A549 (cell line): ENCODE results near the gene MAP3K8. TPM values are rescaled to one million over a fixed set of nuclear protein-coding genes. Genes with fewer than 3 reads are reported as not detected.

ENCODE experiments used
- ATAC-seq, 2 experiments: fragments of 200-7000 bp in 1 of 2; fragments of >200 bp in 1 of 2; cut with Nextera tagmentation in 1 of 2; cut with Tn5 transposase in 1 of 2; 3 replicates each; pipeline versions ENCODE4 v1.8.0 to v1.9.1; 2018 to 2020; ENCODE audit warnings: mild to moderate bottlenecking in 1 of 2, moderate library complexity in 1 of 2
- CTCF ChIA-PET: fragments of 300-600 bp; sonication (Branson Sonifier 250); formaldehyde crosslinking; extraction: SDS; loops from one replicate; lab custom pipeline; 2021; ENCODE audit warnings: antibody characterized with exemption, inconsistent platforms; lab: Yijun Ruan, JAX
- POLR2A ChIA-PET: fragments of 350-600 bp; formaldehyde crosslinking; extraction: SDS; loops from one replicate; lab custom pipeline; 2021; ENCODE audit warnings: antibody characterized with exemption, inconsistent platforms; lab: Yijun Ruan, JAX
- DNase-seq, 2 experiments: peaks; one replicate each; pipeline versions ENCODE4 v3.0.0 to v3.0.0-alpha.2; 2011 to 2016; ENCODE audit warnings: low read depth in 1 of 2, low spot score in 1 of 2
- FAIRE-seq: peaks from 2 replicates; lab custom pipeline; 2011; peaks lifted over from hg19 to GRCh38; lab: Jason Lieb, UNC
- H3K27ac ChIP-seq, 2 experiments: fragments of >200 bp; sonication (Bioruptor Twin); formaldehyde crosslinking; 3 replicates each; pipeline ENCODE4 v1.5.1; 2016 to 2017
- H3K4me1 ChIP-seq: fragments of >200 bp; sonication (Bioruptor Twin); formaldehyde crosslinking; 3 replicates; pipeline ENCODE4 v1.6.1; 2016
- H3K4me2 ChIP-seq: fragments of >200 bp; sonication (Bioruptor Twin); formaldehyde crosslinking; 3 replicates; pipeline ENCODE4 v1.6.1; 2016
- H3K4me3 ChIP-seq: fragments of >200 bp; sonication (Bioruptor Twin); formaldehyde crosslinking; 3 replicates; pipeline ENCODE4 v1.5.1; 2016
- H3K9me3 ChIP-seq: fragments of >200 bp; sonication (Bioruptor Twin); formaldehyde crosslinking; 3 replicates; pipeline ENCODE4 v1.6.1; 2016
- ATOH8 ChIP-seq: fragments of 250-450 bp; sonication (Bioruptor Pico); IDR thresholded peaks from 2 replicates; pipeline ENCODE4 v1.5.0; 2020; ENCODE audit warnings: low read depth, mild to moderate bottlenecking, moderate library complexity
- CBX2 ChIP-seq: fragments of 200-600 bp; sonication (generic); IDR thresholded peaks from 2 replicates; pipeline ENCODE4 v1.6.1; 2016; ENCODE audit warnings: low read depth, mild to moderate bottlenecking, borderline replicate concordance
- CHD2 ChIP-seq: fragments of 150-350 bp; IDR thresholded peaks from 2 replicates; pipeline ENCODE4 v1.6.1; 2014; ENCODE audit warnings: low read length; ENCODE audit not compliant: partially characterized antibody
- CTCF ChIP-seq: fragments of >200 bp; sonication (Bioruptor Twin); formaldehyde crosslinking; IDR thresholded peaks from 3 replicates; pipeline ENCODE4 v1.5.1; 2016
- EP300 ChIP-seq, 2 experiments: fragments of >200 bp; sonication (Bioruptor Twin); formaldehyde crosslinking; IDR thresholded peaks; 2 replicates in 1 of 2; 3 replicates in 1 of 2; pipeline ENCODE4 v1.6.1; 2016 to 2017
- FOXS1 ChIP-seq: fragments of 250-450 bp; sonication (Bioruptor Pico); IDR thresholded peaks from 2 replicates; pipeline ENCODE4 v1.5.0; 2020; ENCODE audit warnings: mild to moderate bottlenecking, moderate library complexity
- HDAC2 ChIP-seq: fragments of 200-600 bp; sonication (generic); IDR thresholded peaks from 2 replicates; pipeline ENCODE4 v1.6.1; 2016
- HEYL ChIP-seq: fragments of 250-450 bp; sonication (Bioruptor Pico); IDR thresholded peaks from 2 replicates; pipeline ENCODE4 v1.8.0; 2021; ENCODE audit warnings: mild to moderate bottlenecking, moderate library complexity
- HMGXB4 ChIP-seq: fragments of 250-450 bp; sonication (Bioruptor Pico); IDR thresholded peaks from 2 replicates; pipeline ENCODE4 v1.5.0; 2021; ENCODE audit warnings: mild to moderate bottlenecking, moderate library complexity, borderline replicate concordance
- HOXB5 ChIP-seq: fragments of 250-450 bp; sonication (Bioruptor Pico); IDR thresholded peaks from 2 replicates; pipeline ENCODE4 v1.5.0; 2020; ENCODE audit warnings: mild to moderate bottlenecking, moderate library complexity
- JUNB ChIP-seq: fragments of >200 bp; sonication (Bioruptor Twin); formaldehyde crosslinking; IDR thresholded peaks from 2 replicates; pipeline ENCODE4 v1.6.1; 2016
- KDM1A ChIP-seq: fragments of 200-600 bp; sonication (generic); IDR thresholded peaks from 2 replicates; pipeline ENCODE4 v1.6.1; 2016; ENCODE audit warnings: low read depth, mild to moderate bottlenecking
- KDM5A ChIP-seq: fragments of 200-600 bp; sonication (generic); IDR thresholded peaks from 2 replicates; pipeline ENCODE4 v1.6.1; 2016; ENCODE audit warnings: antibody characterized with exemption, mild to moderate bottlenecking
- MAFK ChIP-seq: fragments of 450-650 bp; IDR thresholded peaks from 2 replicates; pipeline ENCODE4 v1.6.1; 2014; ENCODE audit not compliant: partially characterized antibody
- MYC ChIP-seq: IDR thresholded peaks from 2 replicates; pipeline ENCODE4 v1.6.1; 2012; ENCODE audit warnings: mild to moderate bottlenecking, inconsistent platforms, low read length, improper control_type of control experiment, borderline replicate concordance
- NR3C1 ChIP-seq: fragments of >200 bp; sonication (Bioruptor Twin); formaldehyde crosslinking; IDR thresholded peaks from 3 replicates; pipeline ENCODE4 v1.6.1; 2017
- PHF8 ChIP-seq: fragments of 200-600 bp; sonication (generic); IDR thresholded peaks from 2 replicates; pipeline ENCODE4 v1.6.1; 2016; ENCODE audit warnings: low read depth, mild to moderate bottlenecking, antibody characterized with exemption, moderate library complexity, borderline replicate concordance
- POLR2AphosphoS2 ChIP-seq: conservative IDR thresholded peaks from 2 replicates; pipeline ENCODE4 v1.6.1; 2012; ENCODE audit warnings: low read length, improper control_type of control experiment, inconsistent platforms
- RCOR1 ChIP-seq: fragments of 150-350 bp; IDR thresholded peaks from 2 replicates; pipeline ENCODE4 v1.6.1; 2014; ENCODE audit warnings: antibody characterized with exemption, low read length, low read depth
- RFX5 ChIP-seq: fragments of 450-650 bp; IDR thresholded peaks from 2 replicates; pipeline ENCODE4 v1.7.1; 2014; ENCODE audit warnings: antibody characterized with exemption, mild to moderate bottlenecking, moderate library complexity
- RNF2 ChIP-seq: fragments of 200-600 bp; sonication (generic); IDR thresholded peaks from 2 replicates; pipeline ENCODE4 v1.6.1; 2016; ENCODE audit warnings: low read depth, mild to moderate bottlenecking, antibody characterized with exemption, moderate library complexity, borderline replicate concordance
- SREBF2 ChIP-seq: fragments of 450-650 bp; IDR thresholded peaks from 2 replicates; pipeline ENCODE4 v1.6.1; 2014; ENCODE audit warnings: mild to moderate bottlenecking, moderate library complexity
- TP53 ChIP-seq: fragments of 250-450 bp; sonication (Bioruptor Pico); IDR thresholded peaks from 2 replicates; pipeline ENCODE4 v1.5.0; 2021; ENCODE audit warnings: mild to moderate bottlenecking, moderate library complexity
- WGBS: methylation state at CpG from one replicate; pipeline ENCODE4 v1.1.6; 2017; ENCODE audit errors: missing lambda C conversion rate; 5-methylcytosine and 5-hydroxymethylcytosine counted together
- polyA plus RNA-seq, 4 experiments: library from polyadenylated mRNA; depleted of rRNA in 3 of 4; stranded (reverse); fragments of >200 nt; fragmentation: RNase III in 1 of 4; extraction: RNeasy Plus Mini Kit Qiagen cat#74134 plus additional on column Dnase treatment in 1 of 4; gene quantifications; 2 replicates in 3 of 4; 3 replicates in 1 of 4; pipeline ENCODE4 v1.2.3, GENCODE V29; 2011 to 2017
- TF ChIP-seq, protein P1 (sequence below): fragments of >200 bp; sonication (Bioruptor Twin); formaldehyde crosslinking; IDR thresholded peaks from 2 replicates; pipeline ENCODE4 v1.6.1; 2016
- TF ChIP-seq, protein P2 (sequence below): IDR thresholded peaks from 2 replicates; pipeline ENCODE4 v1.6.1; 2012
- TF ChIP-seq, protein P3 (sequence below): IDR thresholded peaks from 2 replicates; pipeline ENCODE4 v1.6.1; 2012; ENCODE audit warnings: low read depth, borderline replicate concordance

The MAP3K8 gene
- polyA plus RNA-seq, 2 of the 4 experiments (the other 2 are of a cell fraction): 26.4 to 50.8 TPM

GRCh38 chr10:30467651-30468338 is 33.8 kb downstream of the MAP3K8 start:
- WGBS: 72% methylated on average over 4 of the region's 4 CpGs
- Histone ChIP-seq H3K27ac (peak overlapping the region in 1 of 2 experiments; percentile 22; a peak in 1 of 6 replicates), H3K4me1 (peaks cover 15% of the 10 kb centered on the region), H3K4me2 (no peak overlapping the region), H3K9me3 (no peaks in the 10 kb centered on the region), H3K4me3 (no peak overlapping the region)
- CTCF ChIA-PET: interaction anchor here (0.6 to 1.9 kb wide), 9 partner anchors 10 to 123 kb away, joined by 3 to 8 read pairs (median 3); no protein-coding TSS in a partner anchor
- no peak for FAIRE-seq
- ATAC-seq: no peak
- TF ChIP-seq RCOR1 (no peak), NR3C1 (no peak), RNF2 (no peak), JUNB (no peak), PHF8 (no peak), HDAC2 (no peak), CHD2 (no peak), CBX2 (no peak), SREBF2 (no peak), EP300 (IDR thresholded peaks at IDR 0.05) (no peak), MAFK (no peak), MYC (no peak), HOXB5 (CRISPR knock-in tag) (no peak), KDM1A (no peak), TP53 (CRISPR knock-in tag) (no peak), HEYL (CRISPR knock-in tag) (no peak), CTCF (no peak), HMGXB4 (CRISPR knock-in tag) (no peak)
- TF ChIP-seq, protein P1, sequence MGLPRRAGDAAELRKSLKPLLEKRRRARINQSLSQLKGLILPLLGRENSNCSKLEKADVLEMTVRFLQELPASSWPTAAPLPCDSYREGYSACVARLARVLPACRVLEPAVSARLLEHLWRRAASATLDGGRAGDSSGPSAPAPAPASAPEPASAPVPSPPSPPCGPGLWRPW: no peak
- TF ChIP-seq, protein P2, sequence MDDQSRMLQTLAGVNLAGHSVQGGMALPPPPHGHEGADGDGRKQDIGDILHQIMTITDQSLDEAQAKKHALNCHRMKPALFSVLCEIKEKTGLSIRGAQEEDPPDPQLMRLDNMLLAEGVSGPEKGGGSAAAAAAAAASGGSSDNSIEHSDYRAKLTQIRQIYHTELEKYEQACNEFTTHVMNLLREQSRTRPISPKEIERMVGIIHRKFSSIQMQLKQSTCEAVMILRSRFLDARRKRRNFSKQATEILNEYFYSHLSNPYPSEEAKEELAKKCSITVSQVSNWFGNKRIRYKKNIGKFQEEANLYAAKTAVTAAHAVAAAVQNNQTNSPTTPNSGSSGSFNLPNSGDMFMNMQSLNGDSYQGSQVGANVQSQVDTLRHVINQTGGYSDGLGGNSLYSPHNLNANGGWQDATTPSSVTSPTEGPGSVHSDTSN: no peak
- POLR2A ChIA-PET: no interaction called here
- no peak for DNase-seq

DNA sequence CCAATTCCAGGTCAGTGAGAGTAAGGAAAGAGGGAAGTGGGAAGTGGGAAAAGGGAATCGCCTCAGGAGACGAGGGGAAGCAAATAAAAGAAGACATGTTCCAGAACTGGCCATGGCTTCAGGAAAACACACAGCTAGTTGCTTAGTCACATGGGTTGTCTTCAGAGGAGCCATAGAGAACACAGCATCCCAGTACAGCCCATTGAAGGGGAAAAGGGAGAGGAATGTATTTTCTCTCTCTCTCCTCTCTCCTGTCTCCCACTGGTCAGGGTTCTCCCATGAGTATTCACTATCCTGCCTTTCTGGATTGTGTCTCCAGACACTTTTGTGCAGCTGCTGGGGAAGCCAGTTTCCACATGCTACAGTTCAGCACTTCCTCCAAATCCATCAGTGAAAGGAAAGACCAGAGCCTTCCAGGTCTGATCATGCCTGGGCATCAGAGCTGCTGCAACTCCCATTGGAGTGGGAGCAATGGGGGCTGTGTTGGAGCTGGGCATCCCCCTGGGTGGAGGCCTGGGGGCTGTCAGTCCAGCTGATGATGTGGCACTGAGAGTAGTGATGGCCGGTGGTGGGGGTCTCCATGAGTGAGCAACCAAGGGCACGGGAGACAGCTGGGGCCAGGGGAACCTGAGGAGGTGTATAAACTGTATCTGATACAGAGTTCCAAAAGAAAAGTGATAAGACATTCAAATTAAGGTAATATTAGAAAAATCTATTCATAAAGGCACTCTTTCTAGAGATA is 38.6 kb downstream of the MAP3K8 start:
- no peak for FAIRE-seq
- Histone ChIP-seq H3K9me3 (no peaks in the 10 kb centered on the region), H3K4me2 (no peak overlapping the region), H3K27ac (peak overlapping the region in 1 of 2 experiments; percentile 49; a peak in 2 of 6 replicates), H3K4me1 (no peaks in the 10 kb centered on the region), H3K4me3 (no peak overlapping the region)
- ChIA-PET CTCF (interaction anchor here (0.6 to 1.3 kb wide), 4 partner anchors 23 to 62 kb away, joined by 3 to 4 read pairs (median 3); no protein-coding TSS in a partner anchor), POLR2A (no interaction called here)
- 78% methylated on average over 4 of the region's 4 CpGs for WGBS
- DNase-seq: no peak
- peak; percentile 47 to 51; a peak in 4 of 6 replicates for ATAC-seq
- no peak for TF ChIP-seq KDM5A
- no peak for TF ChIP-seq POLR2AphosphoS2
- no peak for TF ChIP-seq RCOR1
- TF ChIP-seq RFX5: no peak
- no peak for TF ChIP-seq ATOH8 (CRISPR knock-in tag)
- no peak for TF ChIP-seq PHF8
- TF ChIP-seq RNF2: no peak
- TF ChIP-seq, protein P1: no peak
- no peak for TF ChIP-seq FOXS1 (CRISPR knock-in tag)
- TF ChIP-seq, protein P3, sequence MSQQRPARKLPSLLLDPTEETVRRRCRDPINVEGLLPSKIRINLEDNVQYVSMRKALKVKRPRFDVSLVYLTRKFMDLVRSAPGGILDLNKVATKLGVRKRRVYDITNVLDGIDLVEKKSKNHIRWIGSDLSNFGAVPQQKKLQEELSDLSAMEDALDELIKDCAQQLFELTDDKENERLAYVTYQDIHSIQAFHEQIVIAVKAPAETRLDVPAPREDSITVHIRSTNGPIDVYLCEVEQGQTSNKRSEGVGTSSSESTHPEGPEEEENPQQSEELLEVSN: no peak
- no peak for TF ChIP-seq HDAC2
- TF ChIP-seq HMGXB4 (CRISPR knock-in tag): no peak
